OCI-LY1 (cell line): ENCODE results near the gene POLR3A.

Source experiments
- EZH2 ChIP-seq: fragments of 200-600 bp; sonication (generic), shearing (Covaris generic); IDR thresholded peaks from 2 replicates; pipeline ENCODE4 v1.8.0; 2017; ENCODE audit warnings: borderline replicate concordance, mixed run types, mild to moderate bottlenecking, antibody characterized with exemption, low read length, moderate library complexity, mixed read lengths
- TF ChIP-seq, protein P1 (sequence below): fragments of 200-600 bp; sonication (generic), shearing (Covaris generic); IDR thresholded peaks from 2 replicates; pipeline ENCODE4 v1.5.1; 2017; ENCODE audit warnings: mild to moderate bottlenecking, antibody characterized with exemption, low read length, moderate library complexity, mixed read lengths

DNA sequence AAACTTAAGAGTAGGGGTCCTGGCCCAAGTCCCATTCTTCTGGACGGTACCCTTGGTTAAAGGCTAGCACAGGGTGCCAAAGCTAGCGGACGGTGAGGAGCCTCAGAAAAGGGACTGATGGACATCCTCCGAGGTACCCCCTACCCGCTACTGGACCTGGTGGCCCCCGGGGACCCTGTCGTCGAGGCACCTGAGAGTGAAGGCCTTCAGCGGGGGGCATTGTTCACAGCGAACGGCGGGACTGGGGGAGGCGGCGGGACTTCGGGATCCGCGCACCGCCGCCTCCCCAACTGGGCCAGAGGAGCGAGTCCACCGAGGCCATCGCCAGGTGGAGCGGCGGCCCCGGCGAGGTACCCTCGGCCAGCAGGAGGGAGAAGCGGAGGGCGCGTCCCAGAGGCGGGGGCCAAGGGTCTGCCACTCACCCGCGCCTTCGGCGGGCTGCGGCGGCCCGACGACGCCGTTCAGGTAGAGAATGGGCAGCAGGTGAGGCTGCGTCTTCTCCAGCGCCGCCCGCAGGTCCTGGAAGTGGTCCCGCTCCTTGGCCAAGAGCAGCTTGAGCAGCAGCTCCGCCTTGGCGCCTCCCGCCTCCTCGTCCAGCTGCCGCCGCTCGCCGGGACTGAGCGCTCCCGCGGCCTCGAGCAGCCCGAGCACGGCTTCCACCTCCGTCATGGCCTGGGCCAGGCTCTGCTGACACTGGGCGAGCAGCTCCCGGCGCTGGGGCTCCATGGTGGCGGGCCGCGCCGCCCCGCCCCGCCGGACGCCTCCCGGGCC lies 103.3 kb downstream of the POLR3A start:
- no peak for TF ChIP-seq EZH2
- TF ChIP-seq, protein P1, sequence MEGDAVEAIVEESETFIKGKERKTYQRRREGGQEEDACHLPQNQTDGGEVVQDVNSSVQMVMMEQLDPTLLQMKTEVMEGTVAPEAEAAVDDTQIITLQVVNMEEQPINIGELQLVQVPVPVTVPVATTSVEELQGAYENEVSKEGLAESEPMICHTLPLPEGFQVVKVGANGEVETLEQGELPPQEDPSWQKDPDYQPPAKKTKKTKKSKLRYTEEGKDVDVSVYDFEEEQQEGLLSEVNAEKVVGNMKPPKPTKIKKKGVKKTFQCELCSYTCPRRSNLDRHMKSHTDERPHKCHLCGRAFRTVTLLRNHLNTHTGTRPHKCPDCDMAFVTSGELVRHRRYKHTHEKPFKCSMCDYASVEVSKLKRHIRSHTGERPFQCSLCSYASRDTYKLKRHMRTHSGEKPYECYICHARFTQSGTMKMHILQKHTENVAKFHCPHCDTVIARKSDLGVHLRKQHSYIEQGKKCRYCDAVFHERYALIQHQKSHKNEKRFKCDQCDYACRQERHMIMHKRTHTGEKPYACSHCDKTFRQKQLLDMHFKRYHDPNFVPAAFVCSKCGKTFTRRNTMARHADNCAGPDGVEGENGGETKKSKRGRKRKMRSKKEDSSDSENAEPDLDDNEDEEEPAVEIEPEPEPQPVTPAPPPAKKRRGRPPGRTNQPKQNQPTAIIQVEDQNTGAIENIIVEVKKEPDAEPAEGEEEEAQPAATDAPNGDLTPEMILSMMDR, result no peak
